Measurements from ENCODE around the gene KCNE4.

GRCh38 chr2:223007531-223007930 is 44.5 kb upstream of the KCNE4 start:
- TF ChIP-seq POLR2A (IDR thresholded peaks at IDR 0.05; ENCODE audit: low read length) (no peak), GATA1 (IDR thresholded peaks at IDR 0.05; ENCODE audit: low read depth, low read length) (no peak)
